H54 (cell line): Measurements from ENCODE around the gene ISLR.

ENCODE experiments used
- DNase-seq: peaks from one replicate; pipeline ENCODE4 v3.0.0; 2011; ENCODE audit warnings: low spot score, mixed read lengths; ENCODE audit not compliant: insufficient read length
- FAIRE-seq: peaks from 3 replicates; lab custom pipeline; 2011; peaks lifted over from hg19 to GRCh38; lab: Jason Lieb, UNC
- POLR2A ChIP-seq: IDR thresholded peaks from 2 replicates; pipeline ENCODE4 v1.6.1; 2011; ENCODE audit warnings: low read depth, mild to moderate bottlenecking, low read length

ISLR gene

GRCh38 chr15:74184582-74185091 is 11.1 kb downstream of the ISLR start:
- TF ChIP-seq POLR2A = no peak
- DNase-seq = no peak
- FAIRE-seq = no peak

GRCh38 chr15:74185710-74186348 is 12.3 kb downstream of the ISLR start:
- FAIRE-seq (no peak), DNase-seq (no peak)
- TF ChIP-seq POLR2A = no peak

GRCh38 chr15:74188216-74188615 is 14.7 kb downstream of the ISLR start:
- no peak for FAIRE-seq
- no peak for DNase-seq
- no peak for TF ChIP-seq POLR2A

- DNase-seq (no peak), FAIRE-seq (no peak)
- no peak for TF ChIP-seq POLR2A
Observed at GRCh38 chr15:74191798-74192197, 18.3 kb downstream of the ISLR start.

- DNase-seq (no peak), FAIRE-seq (no peak)
- no peak for TF ChIP-seq POLR2A
Observed at GRCh38 chr15:74192751-74193150, 19.2 kb downstream of the ISLR start.

- peak; percentile 45; the same call in 1 of the 2 replicates for TF ChIP-seq POLR2A
- DNase-seq (peak; percentile 52), FAIRE-seq (no peak)
Observed at GRCh38 chr15:74193299-74193718, 19.8 kb downstream of the ISLR start.

- no peak for FAIRE-seq
- TF ChIP-seq POLR2A = no peak
- no peak for DNase-seq
Observed at GRCh38 chr15:74193905-74194304, 20.4 kb downstream of the ISLR start.

- FAIRE-seq = no peak
- no peak for TF ChIP-seq POLR2A
- DNase-seq = no peak
Observed at GRCh38 chr15:74194572-74195559, 21.4 kb downstream of the ISLR start.

- DNase-seq (peak; percentile 60), FAIRE-seq (no peak)
- TF ChIP-seq POLR2A = no peak
Observed at GRCh38 chr15:74196175-74196574, 22.7 kb downstream of the ISLR start.

GRCh38 chr15:74197176-74197965 is 23.9 kb downstream of the ISLR start:
- no peak for TF ChIP-seq POLR2A
- DNase-seq = no peak
- no peak for FAIRE-seq

GRCh38 chr15:74199297-74199652 is 25.8 kb downstream of the ISLR start:
- DNase-seq = no peak
- FAIRE-seq = no peak
- TF ChIP-seq POLR2A = no peak

- DNase-seq (no peak), FAIRE-seq (no peak)
- no peak for TF ChIP-seq POLR2A
Observed at GRCh38 chr15:74200412-74200815, 26.9 kb downstream of the ISLR start.

GRCh38 chr15:74200871-74201419 is 27.4 kb downstream of the ISLR start:
- no peak for TF ChIP-seq POLR2A
- DNase-seq (no peak), FAIRE-seq (no peak)
